ENCODE results near the gene FOXRED2.

DNA sequence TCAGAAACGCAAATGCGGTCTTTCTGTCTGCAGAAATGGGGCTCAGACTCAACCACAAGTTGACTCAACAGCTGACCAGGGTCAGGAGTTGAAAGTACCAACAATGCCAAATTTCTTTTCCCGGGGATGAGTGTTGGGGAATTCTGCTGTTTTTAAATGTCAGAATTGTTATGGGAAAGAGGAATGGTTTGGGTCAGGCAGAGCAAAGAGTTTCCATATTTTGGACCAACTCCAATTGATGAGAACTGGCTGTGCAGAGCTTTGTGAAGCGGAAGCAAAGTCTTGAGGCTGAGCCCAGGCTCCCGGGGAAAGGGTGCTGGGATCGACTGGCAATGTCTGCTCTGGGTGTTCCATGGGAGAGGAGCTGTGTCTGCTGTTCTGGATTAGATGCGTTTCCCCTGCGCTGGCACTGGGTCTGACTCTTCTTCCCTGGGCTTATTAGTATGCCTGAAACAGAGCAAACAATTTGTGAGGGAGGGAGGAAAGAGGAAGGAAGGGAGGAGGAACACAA is 61.6 kb downstream of the FOXRED2 start:
- TF ChIP-seq, protein P1, sequence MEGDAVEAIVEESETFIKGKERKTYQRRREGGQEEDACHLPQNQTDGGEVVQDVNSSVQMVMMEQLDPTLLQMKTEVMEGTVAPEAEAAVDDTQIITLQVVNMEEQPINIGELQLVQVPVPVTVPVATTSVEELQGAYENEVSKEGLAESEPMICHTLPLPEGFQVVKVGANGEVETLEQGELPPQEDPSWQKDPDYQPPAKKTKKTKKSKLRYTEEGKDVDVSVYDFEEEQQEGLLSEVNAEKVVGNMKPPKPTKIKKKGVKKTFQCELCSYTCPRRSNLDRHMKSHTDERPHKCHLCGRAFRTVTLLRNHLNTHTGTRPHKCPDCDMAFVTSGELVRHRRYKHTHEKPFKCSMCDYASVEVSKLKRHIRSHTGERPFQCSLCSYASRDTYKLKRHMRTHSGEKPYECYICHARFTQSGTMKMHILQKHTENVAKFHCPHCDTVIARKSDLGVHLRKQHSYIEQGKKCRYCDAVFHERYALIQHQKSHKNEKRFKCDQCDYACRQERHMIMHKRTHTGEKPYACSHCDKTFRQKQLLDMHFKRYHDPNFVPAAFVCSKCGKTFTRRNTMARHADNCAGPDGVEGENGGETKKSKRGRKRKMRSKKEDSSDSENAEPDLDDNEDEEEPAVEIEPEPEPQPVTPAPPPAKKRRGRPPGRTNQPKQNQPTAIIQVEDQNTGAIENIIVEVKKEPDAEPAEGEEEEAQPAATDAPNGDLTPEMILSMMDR (IDR thresholded peaks at IDR 0.05) = no peak
- TF ChIP-seq EZH2phosphoT487 (IDR thresholded peaks at IDR 0.05) (no peak), EZH2 (IDR thresholded peaks at IDR 0.05) (no peak)

All from neural progenitor cell (in vitro differentiated cells).